Activated CD8-positive, alpha-beta memory T cell treated with anti-CD3 and anti-CD28 coated beads for 4 hours (primary cell): ENCODE data around the gene NLRP11.
"Not testable (repeated sequence)": the region's sequence is repeated elsewhere in the genome, so short reads cannot be mapped to it uniquely, and the experiment has no call there.

Experiments
- DNase-seq, 2 donors: peaks; one replicate each; pipeline ENCODE4 v3.0.0-alpha.2; 2020; ENCODE audit warnings: low read depth in 2 of 2

Gene NLRP11

DNA sequence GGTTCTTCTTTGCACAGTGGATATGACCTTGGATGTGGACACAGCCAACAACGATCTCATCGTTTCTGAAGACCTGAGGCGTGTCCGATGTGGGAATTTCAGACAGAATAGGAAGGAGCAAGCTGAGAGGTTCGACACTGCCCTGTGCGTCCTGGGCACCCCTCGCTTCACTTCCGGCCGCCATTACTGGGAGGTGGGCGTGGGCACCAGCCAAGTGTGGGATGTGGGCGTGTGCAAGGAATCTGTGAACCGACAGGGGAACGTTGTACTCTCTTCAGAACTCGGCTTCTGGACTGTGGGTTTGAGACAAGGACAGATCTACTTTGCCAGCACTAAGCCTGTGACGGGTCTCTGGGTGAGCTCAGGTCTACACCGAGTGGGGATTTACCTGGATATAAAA lies 53.5 kb downstream of the NLRP11 start:
- DNase-seq: no peak

DNA sequence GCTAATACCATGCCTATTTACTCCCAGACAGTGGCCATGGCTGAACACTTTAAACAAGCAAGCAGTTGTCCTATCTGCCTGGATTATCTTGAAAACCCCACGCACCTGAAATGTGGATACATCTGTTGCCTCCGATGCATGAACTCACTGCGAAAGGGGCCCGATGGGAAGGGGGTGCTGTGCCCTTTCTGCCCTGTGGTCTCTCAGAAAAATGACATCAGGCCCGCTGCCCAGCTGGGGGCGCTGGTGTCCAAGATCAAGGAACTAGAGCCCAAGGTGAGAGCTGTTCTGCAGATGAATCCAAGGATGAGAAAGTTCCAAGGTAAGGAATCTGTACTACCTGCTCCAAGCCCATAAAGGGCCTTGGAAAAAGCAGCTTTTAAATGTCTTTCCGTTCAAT lies 54.3 kb downstream of the NLRP11 start:
- no peak for DNase-seq

DNA sequence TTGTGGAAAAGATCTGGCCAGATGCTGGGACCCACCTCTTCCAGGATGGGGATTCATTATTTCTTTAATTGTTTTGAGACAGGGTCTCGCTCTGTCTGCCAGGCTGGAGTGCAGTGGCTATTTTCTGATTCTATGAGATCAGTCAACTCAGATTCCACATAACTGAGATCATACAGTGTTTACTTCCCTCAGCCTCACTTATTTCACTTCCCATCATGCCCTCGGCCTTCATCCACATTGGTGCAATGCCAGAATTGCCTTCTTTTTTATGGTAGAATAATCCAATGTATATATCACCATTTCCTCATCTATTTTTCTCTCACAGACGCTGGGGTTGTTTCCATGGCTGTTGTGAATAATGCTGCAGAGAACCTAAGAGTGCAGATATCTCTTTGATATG lies 62.2 kb downstream of the NLRP11 start:
- DNase-seq: not testable (repeated sequence)

GRCh38 chr19:55768818-55769217 lies 63.0 kb downstream of the NLRP11 start, which contains the start of gene RFPL4AL1:
Gene RFPL4AL1, plus strand, starts transcription at chr19:55769118. Its CDS starts 2,687 bp downstream, at chr19:55771805.
- DNase-seq: not testable (repeated sequence)

- DNase-seq: no peak
Observed at GRCh38 chr19:55766466-55766865, 65.3 kb downstream of the NLRP11 start.

- DNase-seq: not testable (repeated sequence)
Observed at GRCh38 chr19:55758797-55759196, 73.0 kb downstream of the NLRP11 start, which contains the start of gene RFPL4A. Gene RFPL4A, plus strand, starts transcription at chr19:55759097. Its CDS starts 2,704 bp downstream, at chr19:55761801.

DNA sequence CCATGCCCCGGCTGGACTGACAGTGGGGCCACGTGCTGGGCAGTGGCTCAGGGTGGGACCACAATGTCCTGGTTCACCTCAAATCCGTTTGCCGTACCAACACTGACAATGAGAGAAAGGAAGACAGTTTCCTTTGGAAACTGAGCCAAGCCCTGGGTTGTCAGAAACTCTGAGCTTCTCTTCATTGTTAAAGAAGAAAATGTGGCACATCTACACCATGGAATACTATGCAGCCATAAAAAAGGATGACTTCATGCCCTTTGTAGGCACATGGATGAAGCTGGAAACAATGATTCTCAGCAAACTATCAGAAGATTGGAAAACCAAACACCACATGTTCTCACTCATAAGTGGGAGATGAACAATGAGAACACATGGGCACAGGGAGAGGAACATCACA lies 75.0 kb downstream of the NLRP11 start:
- not testable (repeated sequence) for DNase-seq

GRCh38 chr19:55753401-55753800 lies 78.4 kb downstream of the NLRP11 start:
- DNase-seq: no peak

- no peak for DNase-seq
Observed at GRCh38 chr19:55750715-55751114, 81.1 kb downstream of the NLRP11 start.

- DNase-seq: no peak
Observed at GRCh38 chr19:55738302-55738701, 93.5 kb downstream of the NLRP11 start, which contains the start of gene NLRP9. Gene NLRP9, minus strand, starts transcription at chr19:55738402. Its CDS starts 28 bp downstream, at chr19:55738374.
